ENCODE data around the gene MSL1.

DNA sequence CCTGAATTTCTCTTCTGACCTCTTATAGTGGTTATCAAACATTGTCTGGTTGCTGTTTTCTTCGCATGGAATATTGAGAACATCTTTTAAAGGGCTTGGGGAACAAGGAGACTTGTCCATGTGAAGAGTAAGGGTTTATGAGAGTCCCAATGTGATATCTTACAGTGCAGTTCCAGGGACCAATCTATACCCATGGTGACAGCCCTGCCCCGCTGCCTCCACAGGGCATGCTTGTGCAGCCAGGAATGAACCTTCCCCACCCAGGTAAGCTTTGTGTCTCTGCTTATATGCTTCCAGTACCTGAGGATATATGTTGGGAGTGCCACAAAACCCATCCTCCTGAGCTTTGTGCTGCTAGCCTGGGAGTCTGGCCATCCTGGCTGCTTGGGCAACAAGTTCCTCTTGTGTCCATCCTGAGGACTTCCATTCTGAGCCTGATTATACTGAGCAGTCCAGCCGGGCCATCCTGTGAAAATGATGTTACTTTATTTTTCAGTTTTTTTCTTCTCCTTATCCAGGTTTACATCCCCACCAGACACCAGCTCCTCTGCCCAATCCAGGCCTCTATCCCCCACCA lies 46.0 kb downstream of the MSL1 start:
- TF ChIP-seq YY1 (IDR thresholded peaks at IDR 0.05; ENCODE audit: low read depth) (no peak), EGR1 (IDR thresholded peaks at IDR 0.05) (no peak), EP300 (IDR thresholded peaks at IDR 0.05; ENCODE audit: borderline replicate concordance) (no peak), NFIC (IDR thresholded peaks at IDR 0.05) (no peak), TAF1 (IDR thresholded peaks at IDR 0.05; ENCODE audit: low read depth) (no peak), CREB1 (IDR thresholded peaks at IDR 0.05; ENCODE audit: low read depth) (no peak), RAD21 (IDR thresholded peaks at IDR 0.05; ENCODE audit: low read depth) (no peak), CEBPB (IDR thresholded peaks at IDR 0.05) (no peak), ZBTB7A (IDR thresholded peaks at IDR 0.05; ENCODE audit: low read depth) (no peak), TCF12 (IDR thresholded peaks at IDR 0.05; ENCODE audit: low read depth) (no peak), TEAD4 (IDR thresholded peaks at IDR 0.05) (no peak)
- TF ChIP-seq, protein P1, sequence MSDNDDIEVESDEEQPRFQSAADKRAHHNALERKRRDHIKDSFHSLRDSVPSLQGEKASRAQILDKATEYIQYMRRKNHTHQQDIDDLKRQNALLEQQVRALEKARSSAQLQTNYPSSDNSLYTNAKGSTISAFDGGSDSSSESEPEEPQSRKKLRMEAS (IDR thresholded peaks at IDR 0.05): no peak
- TF ChIP-seq, protein P2, sequence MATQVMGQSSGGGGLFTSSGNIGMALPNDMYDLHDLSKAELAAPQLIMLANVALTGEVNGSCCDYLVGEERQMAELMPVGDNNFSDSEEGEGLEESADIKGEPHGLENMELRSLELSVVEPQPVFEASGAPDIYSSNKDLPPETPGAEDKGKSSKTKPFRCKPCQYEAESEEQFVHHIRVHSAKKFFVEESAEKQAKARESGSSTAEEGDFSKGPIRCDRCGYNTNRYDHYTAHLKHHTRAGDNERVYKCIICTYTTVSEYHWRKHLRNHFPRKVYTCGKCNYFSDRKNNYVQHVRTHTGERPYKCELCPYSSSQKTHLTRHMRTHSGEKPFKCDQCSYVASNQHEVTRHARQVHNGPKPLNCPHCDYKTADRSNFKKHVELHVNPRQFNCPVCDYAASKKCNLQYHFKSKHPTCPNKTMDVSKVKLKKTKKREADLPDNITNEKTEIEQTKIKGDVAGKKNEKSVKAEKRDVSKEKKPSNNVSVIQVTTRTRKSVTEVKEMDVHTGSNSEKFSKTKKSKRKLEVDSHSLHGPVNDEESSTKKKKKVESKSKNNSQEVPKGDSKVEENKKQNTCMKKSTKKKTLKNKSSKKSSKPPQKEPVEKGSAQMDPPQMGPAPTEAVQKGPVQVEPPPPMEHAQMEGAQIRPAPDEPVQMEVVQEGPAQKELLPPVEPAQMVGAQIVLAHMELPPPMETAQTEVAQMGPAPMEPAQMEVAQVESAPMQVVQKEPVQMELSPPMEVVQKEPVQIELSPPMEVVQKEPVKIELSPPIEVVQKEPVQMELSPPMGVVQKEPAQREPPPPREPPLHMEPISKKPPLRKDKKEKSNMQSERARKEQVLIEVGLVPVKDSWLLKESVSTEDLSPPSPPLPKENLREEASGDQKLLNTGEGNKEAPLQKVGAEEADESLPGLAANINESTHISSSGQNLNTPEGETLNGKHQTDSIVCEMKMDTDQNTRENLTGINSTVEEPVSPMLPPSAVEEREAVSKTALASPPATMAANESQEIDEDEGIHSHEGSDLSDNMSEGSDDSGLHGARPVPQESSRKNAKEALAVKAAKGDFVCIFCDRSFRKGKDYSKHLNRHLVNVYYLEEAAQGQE (IDR thresholded peaks at IDR 0.05; ENCODE audit: low read depth): no peak
